ENCODE measurements around the gene REV3L. TPM values are rescaled to one million over a fixed set of nuclear protein-coding genes. Genes with fewer than 3 reads are reported as not detected.

The REV3L gene
- total RNA-seq, 1 experiment from 2014 or later, result 5.3 TPM

GRCh38 chr6:111258010-111258409, 225.0 kb downstream of the REV3L start:
- no peaks in the 10 kb centered on the region for H3K79me2 ChIP-seq (ENCODE audit: insufficient read depth, low read length)

More at GRCh38 chr6:111258010-111258409, 225.0 kb downstream of the REV3L start:
- Histone ChIP-seq H4K20me1 (ENCODE audit: control insufficient read depth, insufficient read depth, insufficient read length) (no peaks in the 10 kb centered on the region), H4K8ac (replicated peaks; ENCODE audit: insufficient read length, low read depth, low read length) (no peak overlapping the region), H3K9me3 (ENCODE audit: control insufficient read depth, low read depth, low read length) (no peaks in the 10 kb centered on the region), H3K27me3 (ENCODE audit: insufficient read depth, low read length) (no peaks in the 10 kb centered on the region), H2BK20ac (ENCODE audit: low read depth, low read length, poor library complexity, severe bottlenecking) (no peak overlapping the region), H3K4me1 (ENCODE audit: insufficient read depth, low read length) (peaks cover 3% of the 10 kb centered on the region; the same call in 1 of the 2 replicates), H2BK15ac (ENCODE audit: low read depth, low read length) (no peak overlapping the region), H3K14ac (ENCODE audit: insufficient read depth, low read length) (no peak overlapping the region), H3K23ac (ENCODE audit: insufficient read length, low read depth, low read length) (no peak overlapping the region), H2AK5ac (ENCODE audit: insufficient read length, low read length) (no peak overlapping the region), H2BK12ac (ENCODE audit: insufficient read length, low read depth, low read length) (no peak overlapping the region), H3K27ac (ENCODE audit: insufficient read length, low read depth, low read length) (no peak overlapping the region), H4K5ac (ENCODE audit: insufficient read length, low read depth, low read length) (no peak overlapping the region), H3K56ac (ENCODE audit: insufficient read length, low read depth, low read length) (no peak overlapping the region), H3K9ac (ENCODE audit: extremely low read depth, insufficient read length, low read length) (no peak overlapping the region), H3T11ph (ENCODE audit: low read length) (no peak overlapping the region), H3K79me1 (ENCODE audit: insufficient read depth, low read depth, low read length, poor library complexity, severe bottlenecking) (peaks cover 2% of the 10 kb centered on the region), H2BK120ac (ENCODE audit: low read depth, low read length, poor library complexity, severe bottlenecking) (no peak overlapping the region), H3K4me2 (ENCODE audit: insufficient read depth, insufficient read length, low read length) (no peak overlapping the region), H2AFZ (ENCODE audit: low read length) (no peak overlapping the region), H3K18ac (ENCODE audit: insufficient read length, low read depth, low read length) (no peak overlapping the region), H2BK5ac (ENCODE audit: insufficient read length, low read length) (no peak overlapping the region), H3K4ac (ENCODE audit: low read depth, low read length) (no peak overlapping the region), H4K91ac (ENCODE audit: insufficient read length, low read depth, low read length) (no peak overlapping the region), H3K23me2 (ENCODE audit: insufficient read length, low read depth, low read length, poor library complexity, severe bottlenecking) (peaks cover 3% of the 10 kb centered on the region)
- no CpG with 5 or more reads among the region's 13 CpGs for WGBS (ENCODE audit: extremely low coverage, insufficient read length, low lambda C conversion rate)
- Mint-ChIP-seq H3K36me3 (ENCODE audit: insufficient read depth in 1 of 3, low read depth in 3 of 3) (no peaks in the 10 kb centered on the region), H3K4me3 (no peak overlapping the region), H3K9me3 (no peaks in the 10 kb centered on the region), H3K27ac (no peak overlapping the region), H3K27me3 (ENCODE audit: low read depth) (no peaks in the 10 kb centered on the region), H3K4me1 (peaks cover 48 to 49% of the 10 kb centered on the region in 2 experiments)
- no peak for DNase-seq
- TF ChIP-seq, protein P1, sequence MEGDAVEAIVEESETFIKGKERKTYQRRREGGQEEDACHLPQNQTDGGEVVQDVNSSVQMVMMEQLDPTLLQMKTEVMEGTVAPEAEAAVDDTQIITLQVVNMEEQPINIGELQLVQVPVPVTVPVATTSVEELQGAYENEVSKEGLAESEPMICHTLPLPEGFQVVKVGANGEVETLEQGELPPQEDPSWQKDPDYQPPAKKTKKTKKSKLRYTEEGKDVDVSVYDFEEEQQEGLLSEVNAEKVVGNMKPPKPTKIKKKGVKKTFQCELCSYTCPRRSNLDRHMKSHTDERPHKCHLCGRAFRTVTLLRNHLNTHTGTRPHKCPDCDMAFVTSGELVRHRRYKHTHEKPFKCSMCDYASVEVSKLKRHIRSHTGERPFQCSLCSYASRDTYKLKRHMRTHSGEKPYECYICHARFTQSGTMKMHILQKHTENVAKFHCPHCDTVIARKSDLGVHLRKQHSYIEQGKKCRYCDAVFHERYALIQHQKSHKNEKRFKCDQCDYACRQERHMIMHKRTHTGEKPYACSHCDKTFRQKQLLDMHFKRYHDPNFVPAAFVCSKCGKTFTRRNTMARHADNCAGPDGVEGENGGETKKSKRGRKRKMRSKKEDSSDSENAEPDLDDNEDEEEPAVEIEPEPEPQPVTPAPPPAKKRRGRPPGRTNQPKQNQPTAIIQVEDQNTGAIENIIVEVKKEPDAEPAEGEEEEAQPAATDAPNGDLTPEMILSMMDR (conservative IDR thresholded peaks at IDR 0.05), result no peak

Measured in H9 (cell line).